ENCODE data around the gene NFIX.

Gene NFIX

GRCh38 chr19:12984143-12984627, 11.1 kb upstream of the NFIX start:
- H3K27me3 ChIP-seq (ENCODE audit: insufficient read depth, low read depth) = peaks cover 44% of the 10 kb centered on the region
- no peak overlapping the region for H3K4me3 ChIP-seq (IDR thresholded peaks at IDR 0.05; ENCODE audit: insufficient read depth, low read depth, low read length)
- H3K4me1 ChIP-seq (ENCODE audit: low read depth, poor library complexity, severe bottlenecking) = peaks cover 33% of the 10 kb centered on the region
- no peak overlapping the region for H3K27ac ChIP-seq
- H3K36me3 ChIP-seq (ENCODE audit: insufficient read depth) = no peaks in the 10 kb centered on the region
- no peaks in the 10 kb centered on the region for H4K20me1 ChIP-seq (ENCODE audit: insufficient read depth)
- H2AFZ ChIP-seq (ENCODE audit: low read depth) = no peak overlapping the region
- no peaks in the 10 kb centered on the region for H3K79me2 ChIP-seq (ENCODE audit: insufficient read depth, low read depth)
- no peak overlapping the region for H3K9ac ChIP-seq
- no peak for TF ChIP-seq CTCF (conservative IDR thresholded peaks at IDR 0.05; ENCODE audit: low read depth, low read length)
- peak overlapping the region; percentile 55; the same call in 1 of the 2 replicates for H3K4me2 ChIP-seq

- no peak for TF ChIP-seq CTCF (conservative IDR thresholded peaks at IDR 0.05; ENCODE audit: low read depth, low read length)
- no peak overlapping the region for H3K27ac ChIP-seq
- H3K36me3 ChIP-seq (ENCODE audit: insufficient read depth) = no peaks in the 10 kb centered on the region
- H4K20me1 ChIP-seq (ENCODE audit: insufficient read depth) = no peaks in the 10 kb centered on the region
- no peak overlapping the region for H3K4me3 ChIP-seq (IDR thresholded peaks at IDR 0.05; ENCODE audit: insufficient read depth, low read depth, low read length)
- peaks cover 33% of the 10 kb centered on the region for H3K4me1 ChIP-seq (ENCODE audit: low read depth, poor library complexity, severe bottlenecking)
- no peak overlapping the region for H2AFZ ChIP-seq (ENCODE audit: low read depth)
- H3K27me3 ChIP-seq (ENCODE audit: insufficient read depth, low read depth) = peaks cover 39% of the 10 kb centered on the region
- H3K79me2 ChIP-seq (ENCODE audit: insufficient read depth, low read depth) = no peaks in the 10 kb centered on the region
- H3K4me2 ChIP-seq = peak overlapping the region; percentile 55; the same call in 1 of the 2 replicates
- H3K9ac ChIP-seq = no peak overlapping the region
These were observed 10.6 kb upstream of the NFIX start for GRCh38 chr19:12984683-12985048.

GRCh38 chr19:12985049-12985776, 10.1 kb upstream of the NFIX start:
- Histone ChIP-seq H4K20me1 (ENCODE audit: insufficient read depth) (no peaks in the 10 kb centered on the region), H3K27me3 (ENCODE audit: insufficient read depth, low read depth) (peaks cover 34% of the 10 kb centered on the region), H3K4me2 (peak overlapping the region; percentile 55; the same call in 1 of the 2 replicates), H3K36me3 (ENCODE audit: insufficient read depth) (no peaks in the 10 kb centered on the region), H3K27ac (no peak overlapping the region), H3K4me1 (ENCODE audit: low read depth, poor library complexity, severe bottlenecking) (peaks cover 33% of the 10 kb centered on the region), H3K4me3 (IDR thresholded peaks at IDR 0.05; ENCODE audit: insufficient read depth, low read depth, low read length) (no peak overlapping the region), H2AFZ (ENCODE audit: low read depth) (no peak overlapping the region), H3K9ac (no peak overlapping the region), H3K79me2 (ENCODE audit: insufficient read depth, low read depth) (no peaks in the 10 kb centered on the region)
- TF ChIP-seq CTCF (conservative IDR thresholded peaks at IDR 0.05; ENCODE audit: low read depth, low read length) = no peak

GRCh38 chr19:12986726-12987125, 8.5 kb upstream of the NFIX start:
- H3K27me3 ChIP-seq (ENCODE audit: insufficient read depth, low read depth) = peaks cover 20% of the 10 kb centered on the region
- H3K4me1 ChIP-seq (ENCODE audit: low read depth, poor library complexity, severe bottlenecking) = peaks cover 33% of the 10 kb centered on the region

More at GRCh38 chr19:12986726-12987125, 8.5 kb upstream of the NFIX start:
- Histone ChIP-seq H3K27ac (no peak overlapping the region), H3K36me3 (ENCODE audit: insufficient read depth) (no peaks in the 10 kb centered on the region), H2AFZ (ENCODE audit: low read depth) (no peak overlapping the region), H3K9ac (no peak overlapping the region), H3K4me2 (no peak overlapping the region), H3K4me3 (IDR thresholded peaks at IDR 0.05; ENCODE audit: insufficient read depth, low read depth, low read length) (no peak overlapping the region), H4K20me1 (ENCODE audit: insufficient read depth) (no peaks in the 10 kb centered on the region), H3K79me2 (ENCODE audit: insufficient read depth, low read depth) (no peaks in the 10 kb centered on the region)
- TF ChIP-seq CTCF (conservative IDR thresholded peaks at IDR 0.05; ENCODE audit: low read depth, low read length) = no peak
